ENCODE results near the gene PFDN4.
"Not testable (repeated sequence)": the region's sequence is repeated elsewhere in the genome, so short reads cannot be mapped to it uniquely, and the experiment has no call there.

PFDN4 gene

GRCh38 chr20:54201268-54201846 is 6.5 kb upstream of the PFDN4 start:
- no peak for DNase-seq

- no peak for DNase-seq
These were observed 4.6 kb upstream of the PFDN4 start for GRCh38 chr20:54203281-54203680.

GRCh38 chr20:54204063-54204462 is 3.8 kb upstream of the PFDN4 start:
- no peak for DNase-seq

GRCh38 chr20:54204481-54204880 is 3.4 kb upstream of the PFDN4 start:
- DNase-seq: no peak

- no peak for DNase-seq
These were observed 2.4 kb upstream of the PFDN4 start for GRCh38 chr20:54205450-54205849.

GRCh38 chr20:54207053-54207742 is 689 bp upstream of the PFDN4 start:
- no peak for DNase-seq

GRCh38 chr20:54208548-54209176 is 775 bp downstream of the PFDN4 start:
- no peak for DNase-seq

- DNase-seq: no peak
These were observed 1.4 kb downstream of the PFDN4 start for GRCh38 chr20:54209216-54209813.

GRCh38 chr20:54212226-54212625 is 4.3 kb downstream of the PFDN4 start:
- peak; percentile 33 for DNase-seq

GRCh38 chr20:54212871-54213270 is 5.0 kb downstream of the PFDN4 start:
- no peak for DNase-seq

GRCh38 chr20:54214566-54214965 is 6.7 kb downstream of the PFDN4 start:
- DNase-seq: no peak

GRCh38 chr20:54215157-54215789 is 7.4 kb downstream of the PFDN4 start:
- no peak for DNase-seq

- DNase-seq: no peak
These were observed 9.9 kb downstream of the PFDN4 start for GRCh38 chr20:54217762-54218161.

GRCh38 chr20:54218470-54218869 is 10.6 kb downstream of the PFDN4 start:
- no peak for DNase-seq

- no peak for DNase-seq
These were observed 12.0 kb downstream of the PFDN4 start for GRCh38 chr20:54219751-54220426.

- no peak for DNase-seq
These were observed 12.8 kb downstream of the PFDN4 start for GRCh38 chr20:54220722-54221121.

- no peak for DNase-seq
These were observed 13.5 kb downstream of the PFDN4 start for GRCh38 chr20:54221353-54221752.

- no peak for DNase-seq
These were observed 14.4 kb downstream of the PFDN4 start for GRCh38 chr20:54221996-54222890.

- no peak for DNase-seq
These were observed 15.4 kb downstream of the PFDN4 start for GRCh38 chr20:54223285-54223684.

GRCh38 chr20:54223751-54224150 is 15.9 kb downstream of the PFDN4 start:
- DNase-seq: no peak

GRCh38 chr20:54224642-54225041 is 16.8 kb downstream of the PFDN4 start:
- not testable (repeated sequence) for DNase-seq

- DNase-seq: no peak
These were observed 19.4 kb downstream of the PFDN4 start for GRCh38 chr20:54227241-54227640.

Data from NCI-H226 (cell line).